IPS-18a (cell line): ENCODE results near the gene PRMT5.

Experiments
- H3K27ac ChIP-seq: one replicate; pipeline ENCODE4 v1.5.1; 2013; ENCODE audit warnings: low read length
- H3K27me3 ChIP-seq: one replicate; pipeline ENCODE4 v1.6.1; 2013; ENCODE audit warnings: mild to moderate bottlenecking, low read length; ENCODE audit not compliant: control insufficient read depth, insufficient read depth
- H3K36me3 ChIP-seq: one replicate; pipeline ENCODE4 v1.6.1; 2013; ENCODE audit warnings: low read depth, low read length; ENCODE audit not compliant: control insufficient read depth
- H3K4me1 ChIP-seq: one replicate; pipeline ENCODE4 v1.6.1; 2013; ENCODE audit warnings: low read depth, low read length; ENCODE audit not compliant: control insufficient read depth
- H3K4me3 ChIP-seq: one replicate; pipeline ENCODE4 v1.5.1; 2013; ENCODE audit warnings: low read length
- H3K9ac ChIP-seq: one replicate; pipeline ENCODE4 v1.6.1; 2013; ENCODE audit warnings: mild to moderate bottlenecking, low read length, moderate library complexity
- H3K9me3 ChIP-seq: one replicate; pipeline ENCODE4 v1.6.1; 2013; ENCODE audit warnings: low read depth, low read length; ENCODE audit not compliant: control insufficient read depth

The PRMT5 gene

GRCh38 chr14:22906073-22906472 lies 23.1 kb downstream of the PRMT5 start:
- no peaks in the 10 kb centered on the region for H3K9me3 ChIP-seq
- H3K27me3 ChIP-seq, result no peaks in the 10 kb centered on the region
- no peaks in the 10 kb centered on the region for H3K4me1 ChIP-seq
- H3K36me3 ChIP-seq, result peaks cover 81% of the 10 kb centered on the region
- H3K9ac ChIP-seq, result no peak overlapping the region
- H3K27ac ChIP-seq, result no peak overlapping the region
- H3K4me3 ChIP-seq, result no peak overlapping the region

- Histone ChIP-seq H3K9me3 (no peaks in the 10 kb centered on the region), H3K36me3 (peaks cover 81% of the 10 kb centered on the region), H3K27ac (no peak overlapping the region), H3K4me1 (no peaks in the 10 kb centered on the region), H3K27me3 (no peaks in the 10 kb centered on the region), H3K4me3 (no peak overlapping the region), H3K9ac (no peak overlapping the region)
These were observed 23.5 kb downstream of the PRMT5 start for GRCh38 chr14:22905627-22906026.

- Histone ChIP-seq H3K27ac (no peak overlapping the region), H3K4me3 (no peak overlapping the region), H3K27me3 (peaks cover 4% of the 10 kb centered on the region), H3K4me1 (peaks cover 11% of the 10 kb centered on the region), H3K36me3 (peaks cover 70% of the 10 kb centered on the region), H3K9me3 (no peaks in the 10 kb centered on the region), H3K9ac (no peak overlapping the region)
These were observed 25.5 kb downstream of the PRMT5 start for GRCh38 chr14:22903742-22904087.

GRCh38 chr14:22901799-22902198 lies 27.4 kb downstream of the PRMT5 start:
- no peak overlapping the region for H3K9ac ChIP-seq
- H3K36me3 ChIP-seq, result peaks cover 59% of the 10 kb centered on the region
- no peak overlapping the region for H3K4me3 ChIP-seq

DNA sequence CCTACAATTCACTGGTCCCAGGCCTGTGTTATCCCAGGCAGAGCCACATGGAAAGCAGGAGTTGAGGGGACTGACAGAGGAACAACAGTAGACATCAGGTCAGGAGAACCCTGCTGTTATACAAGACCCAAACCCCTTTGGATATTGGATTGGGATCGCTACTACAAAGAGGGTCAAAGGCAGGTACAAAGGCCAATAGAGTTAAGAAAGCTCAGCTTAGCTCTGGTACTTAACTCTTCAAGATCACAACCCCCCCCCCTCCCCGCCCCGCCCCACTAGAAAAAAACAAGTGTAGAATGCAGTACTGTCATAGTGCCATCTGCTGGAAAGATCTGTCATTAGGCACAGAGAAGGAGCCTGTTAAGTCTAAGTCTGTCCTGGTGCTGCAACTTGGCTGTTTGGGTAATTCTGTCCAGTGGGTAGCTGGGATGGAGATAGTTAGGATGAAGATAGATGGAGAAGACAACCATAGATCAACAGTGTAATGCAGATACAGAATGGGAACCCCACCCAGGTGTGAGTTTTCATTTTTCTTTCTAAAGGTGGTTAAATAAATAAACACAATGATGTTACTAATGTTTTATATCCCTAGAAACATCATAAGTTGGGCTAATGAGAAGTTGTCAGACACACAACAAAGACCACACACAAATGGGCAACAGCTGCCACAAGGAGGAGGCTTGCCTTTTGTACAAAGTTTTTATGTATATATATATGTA lies 28.9 kb downstream of the PRMT5 start:
- Histone ChIP-seq H3K9ac (peak overlapping the region; percentile 8), H3K27me3 (peaks cover 30% of the 10 kb centered on the region), H3K4me1 (peaks cover 11% of the 10 kb centered on the region), H3K4me3 (no peak overlapping the region), H3K9me3 (no peaks in the 10 kb centered on the region), H3K27ac (no peak overlapping the region), H3K36me3 (peaks cover 44% of the 10 kb centered on the region)

More at GRCh38 chr14:22901799-22902198, 27.4 kb downstream of the PRMT5 start:
- Histone ChIP-seq H3K4me1 (peaks cover 11% of the 10 kb centered on the region), H3K27me3 (peaks cover 23% of the 10 kb centered on the region), H3K27ac (no peak overlapping the region), H3K9me3 (no peaks in the 10 kb centered on the region)

GRCh38 chr14:22898302-22899090 lies 30.7 kb downstream of the PRMT5 start:
- H3K4me1 ChIP-seq, result peaks cover 11% of the 10 kb centered on the region
- H3K36me3 ChIP-seq, result peaks cover 27% of the 10 kb centered on the region
- no peak overlapping the region for H3K9ac ChIP-seq
- H3K4me3 ChIP-seq, result no peak overlapping the region
- no peak overlapping the region for H3K27ac ChIP-seq
- H3K27me3 ChIP-seq, result peaks cover 30% of the 10 kb centered on the region
- no peaks in the 10 kb centered on the region for H3K9me3 ChIP-seq

- Histone ChIP-seq H3K4me3 (no peak overlapping the region), H3K9me3 (no peaks in the 10 kb centered on the region), H3K27ac (no peak overlapping the region), H3K9ac (no peak overlapping the region), H3K4me1 (peaks cover 11% of the 10 kb centered on the region), H3K36me3 (peaks cover 17% of the 10 kb centered on the region), H3K27me3 (peaks cover 30% of the 10 kb centered on the region)
These were observed 31.8 kb downstream of the PRMT5 start for GRCh38 chr14:22897357-22897756.

- no peak overlapping the region for H3K9ac ChIP-seq
- H3K4me3 ChIP-seq, result no peak overlapping the region
- H3K4me1 ChIP-seq, result peaks cover 11% of the 10 kb centered on the region
- peaks cover 11% of the 10 kb centered on the region for H3K36me3 ChIP-seq
- H3K27me3 ChIP-seq, result peaks cover 30% of the 10 kb centered on the region
- H3K27ac ChIP-seq, result no peak overlapping the region
- no peaks in the 10 kb centered on the region for H3K9me3 ChIP-seq
These were observed 32.4 kb downstream of the PRMT5 start for GRCh38 chr14:22896760-22897159.

- H3K4me1 ChIP-seq, result peaks cover 11% of the 10 kb centered on the region
- H3K9ac ChIP-seq, result no peak overlapping the region
- H3K27me3 ChIP-seq, result peaks cover 30% of the 10 kb centered on the region
- no peaks in the 10 kb centered on the region for H3K9me3 ChIP-seq
- H3K4me3 ChIP-seq, result no peak overlapping the region
- peaks cover 7% of the 10 kb centered on the region for H3K36me3 ChIP-seq
- H3K27ac ChIP-seq, result no peak overlapping the region
These were observed 32.8 kb downstream of the PRMT5 start for GRCh38 chr14:22896356-22896755.

- Histone ChIP-seq H3K27me3 (peaks cover 30% of the 10 kb centered on the region), H3K4me1 (peaks cover 11% of the 10 kb centered on the region), H3K36me3 (no peaks in the 10 kb centered on the region), H3K9me3 (no peaks in the 10 kb centered on the region), H3K9ac (no peak overlapping the region), H3K27ac (no peak overlapping the region), H3K4me3 (no peak overlapping the region)
These were observed 33.8 kb downstream of the PRMT5 start for GRCh38 chr14:22895402-22895801.

GRCh38 chr14:22893706-22894105 lies 35.5 kb downstream of the PRMT5 start:
- H3K4me3 ChIP-seq, result no peak overlapping the region
- peaks cover 26% of the 10 kb centered on the region for H3K27me3 ChIP-seq
- H3K27ac ChIP-seq, result no peak overlapping the region
- no peak overlapping the region for H3K9ac ChIP-seq
- no peaks in the 10 kb centered on the region for H3K4me1 ChIP-seq
- H3K36me3 ChIP-seq, result no peaks in the 10 kb centered on the region
- H3K9me3 ChIP-seq, result no peaks in the 10 kb centered on the region

GRCh38 chr14:22892488-22892887 lies 36.7 kb downstream of the PRMT5 start:
- Histone ChIP-seq H3K36me3 (no peaks in the 10 kb centered on the region), H3K9ac (no peak overlapping the region), H3K4me1 (peaks cover 4% of the 10 kb centered on the region), H3K27ac (no peak overlapping the region), H3K9me3 (no peaks in the 10 kb centered on the region), H3K4me3 (no peak overlapping the region), H3K27me3 (peaks cover 14% of the 10 kb centered on the region)
